H1 (cell line): ENCODE data around the gene MGST2. TPM values are rescaled to one million over a fixed set of nuclear protein-coding genes. Genes with fewer than 3 reads are reported as not detected.

Experiments used
- CTCF ChIA-PET: fragments of 300-600 bp; sonication (Branson Sonifier 250); formaldehyde crosslinking; loops from one replicate; lab custom pipeline; 2021; ENCODE audit not compliant: partially characterized antibody; lab: Charles Lee
- POLR2A ChIA-PET: fragments of 300-600 bp; sonication (Branson Sonifier 250); formaldehyde crosslinking; loops from one replicate; lab custom pipeline; 2021; ENCODE audit warnings: inconsistent platforms; ENCODE audit not compliant: partially characterized antibody; lab: Charles Lee
- DNase-seq, 2 experiments: peaks; one replicate each; pipeline versions ENCODE4 v3.0.0 to v3.0.0-alpha.2; 2010 to 2022; ENCODE audit warnings: low spot score in 2 of 2, low read depth in 1 of 2, mixed read lengths in 1 of 2
- FAIRE-seq: peaks from 2 replicates; lab custom pipeline; 2011; peaks lifted over from hg19 to GRCh38; lab: Jason Lieb, UNC
- H2AFZ ChIP-seq: 2 replicates; pipeline ENCODE4 v1.8.1; 2012; ENCODE audit warnings: low read length, inconsistent platforms
- H2AK5ac ChIP-seq: 2 replicates; pipeline ENCODE4 v1.6.1; 2013; ENCODE audit warnings: low read depth, low read length
- H2BK120ac ChIP-seq: replicated peaks from 2 replicates; pipeline ENCODE3; 2013; ENCODE audit warnings: low read depth, low read length, inconsistent platforms
- H2BK12ac ChIP-seq: 2 replicates; pipeline ENCODE4 v1.6.1; 2013; ENCODE audit warnings: low read depth, low read length
- H2BK15ac ChIP-seq: 2 replicates; pipeline ENCODE4 v1.6.1; 2013; ENCODE audit warnings: low read length
- H2BK20ac ChIP-seq: 2 replicates; pipeline ENCODE4 v1.6.1; 2013; ENCODE audit warnings: low read length
- H2BK5ac ChIP-seq: 2 replicates; pipeline ENCODE4 v1.6.1; 2013; ENCODE audit warnings: low read depth, low read length
- H3K14ac ChIP-seq: 2 replicates; pipeline ENCODE4 v1.6.1; 2013; ENCODE audit warnings: inconsistent platforms; ENCODE audit not compliant: insufficient read length
- H3K18ac ChIP-seq: 2 replicates; pipeline ENCODE4 v1.6.1; 2013; ENCODE audit warnings: low read length; ENCODE audit errors: extremely low read depth
- H3K23ac ChIP-seq: 2 replicates; pipeline ENCODE4 v1.6.1; 2013; ENCODE audit warnings: inconsistent platforms; ENCODE audit not compliant: insufficient read length
- H3K23me2 ChIP-seq: 2 replicates; pipeline ENCODE4 v1.6.1; 2013; ENCODE audit warnings: low read depth, low read length
- H3K27ac ChIP-seq: 2 replicates; pipeline ENCODE4 v1.6.1; 2011; ENCODE audit warnings: low read depth, low read length, inconsistent platforms
- H3K27me3 ChIP-seq, 4 experiments: replicated peaks in 1 of 4; 1 replicate in 1 of 4; 2 replicates in 3 of 4; pipeline versions ENCODE4 v1.6.1 to v1.8.1; 2011 to 2013; ENCODE audit warnings: low read length in 3 of 4, mild to moderate bottlenecking in 3 of 4, inconsistent platforms in 2 of 4, mixed read lengths in 2 of 4, moderate library complexity in 1 of 4; ENCODE audit not compliant: control insufficient read depth in 3 of 4, insufficient read depth in 3 of 4; ENCODE audit errors: extremely low read depth in 1 of 4
- H3K36me3 ChIP-seq, 4 experiments: 2 replicates each; pipeline versions ENCODE4 v1.6.1 to v1.8.1; 2011 to 2013; ENCODE audit warnings: mild to moderate bottlenecking in 4 of 4, low read length in 3 of 4, moderate library complexity in 2 of 4, control low read depth in 1 of 4, inconsistent platforms in 1 of 4; ENCODE audit not compliant: insufficient read depth in 4 of 4, control insufficient read depth in 2 of 4
- H3K4ac ChIP-seq: replicated peaks from 2 replicates; pipeline ENCODE3; 2013; ENCODE audit warnings: low read length, low read depth, mixed read lengths, inconsistent platforms; ENCODE audit not compliant: insufficient read length
- H3K4me1 ChIP-seq, 4 experiments: replicated peaks in 1 of 4; 1 replicate in 1 of 4; 2 replicates in 3 of 4; pipeline versions ENCODE4 v1.6.1 to v1.8.1; 2011 to 2013; ENCODE audit warnings: low read length in 3 of 4, inconsistent platforms in 2 of 4, mixed read lengths in 1 of 4; ENCODE audit not compliant: insufficient read depth in 4 of 4, control insufficient read depth in 3 of 4
- H3K4me2 ChIP-seq, 2 experiments: 2 replicates each; pipeline versions ENCODE4 v1.6.1 to v1.8.1; 2011 to 2013; ENCODE audit warnings: low read depth in 2 of 2, low read length in 2 of 2, control low read depth in 1 of 2, inconsistent platforms in 1 of 2, mild to moderate bottlenecking in 1 of 2; ENCODE audit not compliant: insufficient read depth in 1 of 2
- H3K4me3 ChIP-seq, 4 experiments: fragments of 200-600, 300-600 bp in 1 of 4; sonication (generic), shearing (Covaris generic), sonication (Bioruptor Twin) in 1 of 4; 2 replicates each; pipeline versions ENCODE4 v1.5.1 to v1.8.1; 2011 to 2016; ENCODE audit warnings: low read length in 4 of 4, low read depth in 3 of 4, control low read depth in 2 of 4, inconsistent platforms in 2 of 4, mild to moderate bottlenecking in 2 of 4, mixed read lengths in 1 of 4, moderate library complexity in 1 of 4; ENCODE audit not compliant: insufficient read depth in 2 of 4; ENCODE audit errors: extremely low read depth in 1 of 4
- H3K56ac ChIP-seq: replicated peaks from 2 replicates; pipeline ENCODE3; 2013; ENCODE audit warnings: low read depth, mild to moderate bottlenecking, mixed read lengths, low read length, inconsistent platforms; ENCODE audit not compliant: insufficient read length
- H3K79me1 ChIP-seq: 2 replicates; pipeline ENCODE4 v1.6.1; 2013; ENCODE audit warnings: low read depth, low read length, control low read depth
- H3K79me2 ChIP-seq, 2 experiments: 2 replicates each; pipeline versions ENCODE4 v1.6.1 to v1.8.1; 2012 to 2013; ENCODE audit warnings: low read length in 2 of 2, mild to moderate bottlenecking in 2 of 2, inconsistent platforms in 1 of 2; ENCODE audit not compliant: insufficient read depth in 2 of 2, control insufficient read depth in 1 of 2
- H3K9ac ChIP-seq, 4 experiments: replicated peaks in 1 of 4; 1 replicate in 1 of 4; 2 replicates in 3 of 4; pipeline versions ENCODE4 v1.6.1 to v1.8.1; 2011 to 2013; ENCODE audit warnings: low read depth in 3 of 4, low read length in 3 of 4, control low read depth in 2 of 4, mild to moderate bottlenecking in 2 of 4, moderate library complexity in 2 of 4, inconsistent platforms in 1 of 4; ENCODE audit errors: extremely low read depth in 1 of 4
- H3K9me3 ChIP-seq, 2 experiments: 2 replicates each; pipeline versions ENCODE4 v1.6.1 to v1.8.1; 2012 to 2013; ENCODE audit warnings: mild to moderate bottlenecking in 2 of 2, moderate library complexity in 2 of 2, control low read depth in 1 of 2, inconsistent platforms in 1 of 2, low read depth in 1 of 2, low read length in 1 of 2, mixed read lengths in 1 of 2; ENCODE audit not compliant: insufficient read depth in 2 of 2
- H4K20me1 ChIP-seq, 2 experiments: replicated peaks in 1 of 2; 2 replicates each; pipeline versions ENCODE3 to v1.8.1; 2011 to 2013; ENCODE audit warnings: inconsistent platforms in 2 of 2, low read length in 2 of 2, mild to moderate bottlenecking in 1 of 2; ENCODE audit not compliant: insufficient read depth in 2 of 2, control insufficient read depth in 1 of 2
- H4K5ac ChIP-seq: 2 replicates; pipeline ENCODE4 v1.6.1; 2013; ENCODE audit warnings: low read length, low read depth, mixed read lengths, inconsistent platforms; ENCODE audit not compliant: insufficient read length
- H4K8ac ChIP-seq: 2 replicates; pipeline ENCODE4 v1.8.0; 2013; ENCODE audit warnings: mild to moderate bottlenecking, moderate library complexity, low read length, inconsistent platforms; ENCODE audit not compliant: insufficient read depth; ENCODE audit errors: extremely low read depth
- H4K91ac ChIP-seq: replicated peaks from 2 replicates; pipeline ENCODE3; 2013; ENCODE audit warnings: low read length, mixed read lengths, inconsistent platforms; ENCODE audit not compliant: insufficient read length
- JUND ChIP-seq: IDR thresholded peaks from 2 replicates; pipeline ENCODE4 v1.6.1; 2011; ENCODE audit warnings: mild to moderate bottlenecking, improper control_type of control experiment, low read length
- KDM4A ChIP-seq: IDR thresholded peaks from one replicate; pipeline ENCODE4 v1.7.1; 2012; ENCODE audit warnings: low read depth, mild to moderate bottlenecking, moderate library complexity, low read length, inconsistent platforms; ENCODE audit not compliant: severe bottlenecking
- NANOG ChIP-seq: IDR thresholded peaks from 2 replicates; pipeline ENCODE4 v1.6.1; 2011; ENCODE audit warnings: low read length, low read depth, mild to moderate bottlenecking, inconsistent platforms; ENCODE audit not compliant: insufficient read depth, poor library complexity, severe bottlenecking
- POLR2A ChIP-seq, 2 experiments: IDR thresholded peaks; 1 replicate in 1 of 2; 2 replicates in 1 of 2; pipeline ENCODE4 v1.6.1; 2011; ENCODE audit warnings: low read depth in 2 of 2, low read length in 2 of 2, mild to moderate bottlenecking in 2 of 2; ENCODE audit errors: control extremely low read depth in 1 of 2
- SIRT6 ChIP-seq: IDR thresholded peaks from one replicate; pipeline ENCODE4 v1.7.1; 2012; ENCODE audit warnings: low read length, inconsistent platforms
- TBP ChIP-seq: IDR thresholded peaks from 2 replicates; pipeline ENCODE4 v1.6.1; 2011; ENCODE audit warnings: low read depth, low read length, improper control_type of control experiment
- WGBS, 2 experiments: shearing (Covaris generic) in 1 of 2; methylation state at CpG; one replicate each; pipeline versions ENCODE4 v1.1.6 to v1.1.7; 2013 to 2015; ENCODE audit warnings: low lambda C conversion rate in 2 of 2, mixed read lengths in 2 of 2, inconsistent platforms in 1 of 2, low coverage in 1 of 2, missing lambda C conversion rate in 1 of 2; ENCODE audit not compliant: insufficient replicate concordance in 2 of 2, insufficient coverage in 1 of 2, insufficient read length in 1 of 2; ENCODE audit errors: extremely low coverage in 1 of 2, missing lambda C conversion rate in 1 of 2; 5-methylcytosine and 5-hydroxymethylcytosine counted together
- polyA plus RNA-seq, 7 experiments: library from polyadenylated mRNA; depleted of rRNA in 3 of 7; stranded (reverse) in 5 of 7; unstranded in 2 of 7; fragments of >200 nt in 5 of 7; fragments of 200-250 nt in 2 of 7; gene quantifications; 1 replicate in 5 of 7; 2 replicates in 1 of 7; 4 replicates in 1 of 7; pipeline versions ENCODE4 v1.2.1 to v1.2.3, GENCODE V29; 2011 to 2013; ENCODE audit warnings: missing spikeins in 2 of 7, mixed read lengths in 2 of 7
- total RNA-seq: library from RNA; stranded (reverse); fragmentation: NEBNext Ultra II Directional; extraction: Animal tissue kit (Norgen Biotek cat#: 25700); gene quantifications from 2 replicates; pipeline ENCODE4 v1.2.1, GENCODE V29; 2021

The MGST2 gene
- total and polyA plus RNA-seq, 2 of the 8 experiments (the other 6 are each of a cell fraction or from before 2014, with no cell fraction given) = 8.0 to 13.6 TPM

- Histone ChIP-seq H3K27me3 (peaks cover under 1 to 3% (median 3%) of the 10 kb centered on the region in 4 experiments; a peak in 4 of 7 replicates), H2AFZ (no peak overlapping the region), H3K79me1 (no peaks in the 10 kb centered on the region), H4K91ac (no peak overlapping the region), H2BK20ac (no peak overlapping the region), H2BK5ac (no peak overlapping the region), H3K4ac (no peak overlapping the region), H3K14ac (no peak overlapping the region), H3K4me1 (no peaks in the 10 kb centered on the region), H2BK15ac (no peak overlapping the region), H3K23me2 (no peaks in the 10 kb centered on the region), H3K18ac (no peak overlapping the region), H2BK120ac (no peak overlapping the region), H2BK12ac (no peak overlapping the region), H4K5ac (no peak overlapping the region), H3K4me2 (no peak overlapping the region), H3K4me3 (no peak overlapping the region), H3K23ac (no peak overlapping the region), H3K79me2 (no peaks in the 10 kb centered on the region), H4K8ac (no peak overlapping the region), H3K9me3 (no peaks in the 10 kb centered on the region), H4K20me1 (no peaks in the 10 kb centered on the region), H3K27ac (no peak overlapping the region), H2AK5ac (no peak overlapping the region), H3K56ac (no peak overlapping the region), H3K36me3 (no peaks in the 10 kb centered on the region), H3K9ac (no peak overlapping the region)
- no peak for FAIRE-seq
- POLR2A ChIA-PET = no interaction called here
- no peak for DNase-seq
- WGBS, 2 experiments = 87% methylated on average over 3 of the region's 3 CpGs; no CpG with 5 or more reads in 1 of the 2 experiments
- TF ChIP-seq TBP (no peak), NANOG (no peak), SIRT6 (no peak), JUND (no peak), POLR2A (IDR thresholded peaks at IDR 0.05; ENCODE audit: control extremely low read depth in 1 of 2, low read depth in 2 of 2, low read length in 2 of 2) (no peak), KDM4A (no peak)
- CTCF ChIA-PET = interaction anchor here (0.6 to 2.8 kb wide), 4 partner anchors 10 to 631 kb away, joined by 3 to 7 read pairs (median 4); no protein-coding TSS in a partner anchor
These were observed 63.2 kb downstream of the MGST2 start for GRCh38 chr4:139728840-139729239.
